Suppressor macrophage treated with lipopolysaccharide for 4 hours (primary cell): ENCODE data around the gene CREB3.

Experiments used
- DNase-seq: peaks from one replicate; pipeline ENCODE4 v3.0.0-alpha.2; 2020

Gene CREB3

DNA sequence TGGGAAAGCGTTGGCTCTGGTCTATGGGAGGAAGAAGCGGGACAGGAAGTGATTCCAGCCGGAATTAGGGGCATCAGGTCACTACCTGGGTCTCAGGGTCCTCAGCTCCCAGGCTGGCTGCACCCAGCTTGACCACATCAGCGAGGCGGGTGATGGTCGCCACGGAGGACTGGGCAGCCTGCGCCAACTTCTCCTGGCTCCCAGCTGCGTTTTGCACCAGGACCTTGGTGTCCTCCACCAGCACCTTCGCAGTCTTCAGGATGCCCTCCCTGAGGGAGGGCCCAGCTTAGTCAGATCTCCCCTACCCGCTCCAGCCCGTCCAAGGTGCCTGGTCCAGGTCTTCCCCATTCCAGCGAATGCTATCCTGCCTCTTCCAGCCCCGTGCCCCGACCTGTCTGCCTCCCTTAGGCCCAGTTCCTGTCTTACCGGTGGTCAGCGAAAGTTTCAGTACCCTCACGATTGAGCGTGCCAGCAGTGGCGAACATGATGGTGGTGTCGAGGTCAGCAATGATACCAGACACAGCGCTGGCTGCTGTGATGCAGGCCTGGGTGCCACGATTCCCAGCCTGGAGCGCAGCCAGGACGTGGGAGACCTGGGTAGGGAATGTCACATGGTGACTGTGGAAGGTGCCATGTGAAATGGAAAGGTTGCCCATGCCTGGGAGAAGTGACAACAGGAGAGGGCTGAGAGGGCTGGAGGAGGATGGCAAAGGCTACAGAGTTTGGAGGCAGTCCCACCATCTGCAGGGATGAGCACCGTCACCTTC is 28.4 kb upstream of the CREB3 start:
- no peak for DNase-seq

- DNase-seq, result no peak
Measured at GRCh38 chr9:35705372-35705771, 27.1 kb upstream of the CREB3 start.

GRCh38 chr9:35705836-35706430 is 26.5 kb upstream of the CREB3 start:
- DNase-seq, result no peak

- DNase-seq, result no peak
Measured at GRCh38 chr9:35706951-35707350, 25.5 kb upstream of the CREB3 start.

DNA sequence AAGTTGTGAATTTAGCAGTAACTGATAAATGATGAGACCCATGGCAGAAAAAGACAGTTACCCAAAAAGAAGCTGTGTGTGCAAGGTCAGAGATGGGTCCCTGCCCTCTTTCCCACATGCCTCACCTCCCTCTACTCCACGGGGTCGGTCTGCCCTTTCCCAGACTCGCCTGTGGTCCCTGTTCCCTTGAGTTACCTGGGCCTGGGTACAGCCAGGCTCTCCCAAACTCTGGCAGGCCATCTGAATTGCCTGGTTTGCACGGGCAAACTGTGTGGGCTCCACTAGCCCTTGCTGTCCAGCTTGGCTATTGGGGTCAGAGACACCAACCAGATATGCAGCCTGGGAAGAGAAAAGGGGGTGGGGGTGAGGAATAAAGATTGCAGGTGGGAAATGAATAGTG is 24.3 kb upstream of the CREB3 start:
- DNase-seq, result no peak

GRCh38 chr9:35710818-35711500 is 21.5 kb upstream of the CREB3 start:
- DNase-seq, result no peak

DNA sequence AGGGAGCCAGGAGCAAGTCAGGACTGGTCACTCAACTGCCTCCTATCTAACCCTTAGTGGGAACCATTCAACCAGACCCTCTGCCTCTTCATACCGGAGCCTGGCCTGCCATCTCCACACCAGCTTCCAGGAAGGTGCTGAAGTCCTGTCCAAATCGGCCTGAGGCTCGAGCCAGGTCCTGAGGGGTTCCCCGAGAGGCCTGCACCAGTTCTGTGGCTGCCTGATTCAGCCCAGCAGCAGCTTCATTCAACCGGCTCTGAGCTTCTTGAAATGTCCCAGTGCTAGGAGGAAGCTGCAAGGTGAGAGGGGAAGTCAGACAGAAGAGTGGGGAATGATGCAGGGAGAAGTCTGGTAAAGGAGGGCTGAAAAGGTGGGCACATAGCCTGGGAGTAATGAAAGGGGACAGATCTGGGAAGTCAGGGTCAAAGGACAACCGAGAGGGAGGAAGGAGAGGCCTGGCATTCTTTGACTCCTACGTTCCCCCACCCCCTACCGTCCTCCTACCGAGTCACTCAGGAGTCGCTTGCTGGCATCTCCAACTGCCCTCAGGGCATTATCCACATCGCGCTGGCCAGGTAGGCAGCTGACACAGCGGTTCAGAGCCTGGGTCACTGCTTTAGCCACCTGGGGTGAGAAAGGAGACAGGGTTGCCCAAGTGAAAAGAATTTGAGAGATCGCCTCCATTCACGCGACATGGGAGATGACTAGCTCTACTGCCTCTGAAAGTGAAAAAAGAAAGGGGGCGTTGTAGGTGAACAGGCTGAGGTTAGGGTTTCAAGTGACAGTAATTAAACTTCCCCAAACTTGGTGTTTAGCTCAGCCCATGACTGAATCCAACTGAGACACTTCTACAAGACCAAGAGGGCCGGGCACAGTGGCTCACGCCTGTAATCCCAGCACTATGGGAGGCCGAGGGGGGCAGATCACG is 20.7 kb upstream of the CREB3 start:
- DNase-seq, result no peak

GRCh38 chr9:35712762-35713400 is 19.6 kb upstream of the CREB3 start:
- no peak for DNase-seq

DNA sequence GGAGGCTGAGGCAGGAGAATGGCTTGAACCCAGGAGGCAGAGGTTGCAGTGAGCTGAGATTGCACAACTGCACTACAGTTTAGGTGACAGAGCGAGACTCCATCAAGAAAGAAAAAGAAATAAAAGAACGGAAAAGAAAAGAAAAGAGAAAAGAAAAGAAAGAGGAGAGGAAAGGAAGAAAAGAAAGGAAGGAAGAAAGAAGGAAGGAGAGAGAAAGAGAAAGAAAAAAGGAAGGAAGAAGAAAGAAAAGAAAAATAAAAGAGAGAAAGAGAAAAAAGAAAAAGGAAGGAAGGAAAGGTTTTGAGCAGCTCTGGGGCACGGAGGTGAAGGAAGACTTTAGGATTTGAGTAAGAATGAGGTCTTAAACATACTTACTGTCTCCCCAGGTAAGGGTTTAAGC is 18.9 kb upstream of the CREB3 start:
- DNase-seq, result no peak

GRCh38 chr9:35714123-35714522 is 18.3 kb upstream of the CREB3 start:
- no peak for DNase-seq

- no peak for DNase-seq
Measured at GRCh38 chr9:35714579-35715252, 17.8 kb upstream of the CREB3 start.

- DNase-seq, result no peak
Measured at GRCh38 chr9:35716230-35716629, 16.2 kb upstream of the CREB3 start.

- no peak for DNase-seq
Measured at GRCh38 chr9:35717132-35717870, 15.2 kb upstream of the CREB3 start.

DNA sequence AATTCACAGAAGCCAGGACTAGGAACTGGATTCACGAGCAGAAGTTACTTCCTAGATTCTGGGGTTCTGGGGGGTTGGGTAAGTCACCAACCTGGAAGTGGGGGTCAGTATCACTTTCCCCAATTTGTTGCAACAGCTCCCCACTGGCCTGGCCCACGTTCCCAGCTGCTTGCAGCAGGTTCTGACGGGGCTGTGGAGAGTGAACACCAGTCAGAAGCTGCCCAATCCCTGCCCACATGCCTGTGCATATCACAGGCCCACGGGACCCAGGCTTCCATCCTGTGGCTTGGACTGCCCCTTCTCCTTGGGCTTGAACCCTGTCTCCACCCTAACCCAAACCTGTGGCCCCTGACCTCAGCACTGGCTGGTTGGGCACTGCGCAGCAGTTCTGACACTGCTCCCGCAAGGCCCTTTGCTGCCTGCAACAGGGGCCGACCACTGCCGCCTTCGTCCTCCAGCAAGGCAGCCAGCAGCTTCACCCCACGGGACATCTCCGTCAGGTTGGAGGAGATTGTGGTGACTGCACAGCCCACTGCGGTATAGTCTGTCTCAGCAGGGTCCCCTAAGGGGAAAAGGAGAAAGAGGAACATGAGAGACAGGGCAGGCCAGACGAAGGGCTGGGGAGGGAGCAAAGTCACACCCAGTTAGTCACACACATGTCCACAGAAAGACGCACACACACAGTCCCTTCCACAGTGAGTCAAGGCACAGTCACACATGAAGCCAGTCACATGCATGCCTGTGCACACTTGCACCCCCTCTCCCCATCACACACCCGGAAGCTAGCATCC is 13.6 kb upstream of the CREB3 start:
- DNase-seq, result peak; percentile 61

- no peak for DNase-seq
Measured at GRCh38 chr9:35719546-35719945, 12.9 kb upstream of the CREB3 start.

DNA sequence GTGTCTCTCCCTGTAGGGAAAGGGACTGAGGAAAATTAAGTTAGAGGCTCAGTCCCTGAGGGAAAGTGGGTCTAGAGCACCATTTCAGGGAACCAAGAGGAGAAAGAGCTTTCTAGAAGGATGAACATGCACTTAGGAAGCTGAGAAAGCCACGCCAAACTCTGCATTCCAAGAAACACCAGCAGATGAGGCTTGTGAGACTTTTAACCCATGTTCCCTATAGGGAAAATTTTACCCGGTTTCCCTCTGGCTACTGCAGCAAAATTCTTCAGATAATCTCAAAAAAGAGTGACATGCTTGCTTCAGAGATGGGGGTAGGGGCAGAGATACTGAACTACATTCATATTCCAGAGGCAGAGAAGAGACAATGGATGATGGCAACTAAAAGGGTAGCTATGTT is 9.0 kb upstream of the CREB3 start:
- DNase-seq, result no peak

DNA sequence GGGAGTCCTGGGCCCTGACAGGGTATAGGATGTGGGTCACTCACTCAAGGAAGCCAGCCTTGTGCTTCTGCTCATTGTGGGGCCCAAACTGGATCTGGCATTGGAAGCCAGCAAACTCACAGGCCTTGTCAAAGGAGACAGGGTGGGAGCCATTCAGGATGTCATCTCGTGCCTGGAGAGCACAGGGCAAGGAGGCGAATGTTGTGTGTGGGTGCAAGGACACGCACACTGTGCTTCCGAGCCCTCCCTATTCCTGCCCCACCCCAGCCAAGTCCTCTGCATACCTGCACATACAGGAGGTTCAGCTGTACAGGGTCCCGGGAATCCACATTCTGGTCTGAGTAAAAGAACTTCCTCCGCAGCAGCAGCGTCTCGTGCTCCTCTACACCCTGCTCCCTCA is 8.6 kb upstream of the CREB3 start:
- DNase-seq, result no peak

DNA sequence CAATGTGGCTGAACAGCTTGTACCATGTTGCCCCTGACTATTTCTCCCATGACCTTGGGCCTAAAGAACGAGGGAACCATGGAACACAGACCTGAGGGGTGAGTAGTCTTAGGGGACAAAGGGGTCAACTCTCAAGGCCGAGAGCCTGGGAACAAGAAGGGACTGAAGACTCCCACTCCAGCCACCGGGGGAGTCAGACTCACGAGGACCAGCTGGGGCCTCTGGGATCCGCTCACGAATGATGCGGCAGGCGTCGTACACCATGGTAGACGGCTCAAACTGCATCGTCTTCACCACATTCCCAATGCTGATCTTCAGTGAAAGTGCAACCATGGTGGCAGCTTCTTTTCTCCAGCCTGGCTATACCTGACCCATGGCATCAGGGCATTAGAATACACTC is 7.1 kb upstream of the CREB3 start:
- no peak for DNase-seq

GRCh38 chr9:35726931-35727330 is 5.5 kb upstream of the CREB3 start:
- DNase-seq, result peak; percentile 20

GRCh38 chr9:35727676-35728040 is 4.8 kb upstream of the CREB3 start:
- DNase-seq, result no peak
